ENCODE data around the gene TMPRSS13. TPM values are rescaled to one million over a fixed set of nuclear protein-coding genes. Genes with fewer than 3 reads are reported as not detected.
A peak's percentile ranks its signal among the peaks of the same experiment; 100 is the strongest.
"Not testable (repeated sequence)": the region's sequence is repeated elsewhere in the genome, so short reads cannot be mapped to it uniquely, and the experiment has no call there.

TMPRSS13 gene
- total RNA-seq, 1 donor from 2014 or later, result 1.9 TPM

DNA sequence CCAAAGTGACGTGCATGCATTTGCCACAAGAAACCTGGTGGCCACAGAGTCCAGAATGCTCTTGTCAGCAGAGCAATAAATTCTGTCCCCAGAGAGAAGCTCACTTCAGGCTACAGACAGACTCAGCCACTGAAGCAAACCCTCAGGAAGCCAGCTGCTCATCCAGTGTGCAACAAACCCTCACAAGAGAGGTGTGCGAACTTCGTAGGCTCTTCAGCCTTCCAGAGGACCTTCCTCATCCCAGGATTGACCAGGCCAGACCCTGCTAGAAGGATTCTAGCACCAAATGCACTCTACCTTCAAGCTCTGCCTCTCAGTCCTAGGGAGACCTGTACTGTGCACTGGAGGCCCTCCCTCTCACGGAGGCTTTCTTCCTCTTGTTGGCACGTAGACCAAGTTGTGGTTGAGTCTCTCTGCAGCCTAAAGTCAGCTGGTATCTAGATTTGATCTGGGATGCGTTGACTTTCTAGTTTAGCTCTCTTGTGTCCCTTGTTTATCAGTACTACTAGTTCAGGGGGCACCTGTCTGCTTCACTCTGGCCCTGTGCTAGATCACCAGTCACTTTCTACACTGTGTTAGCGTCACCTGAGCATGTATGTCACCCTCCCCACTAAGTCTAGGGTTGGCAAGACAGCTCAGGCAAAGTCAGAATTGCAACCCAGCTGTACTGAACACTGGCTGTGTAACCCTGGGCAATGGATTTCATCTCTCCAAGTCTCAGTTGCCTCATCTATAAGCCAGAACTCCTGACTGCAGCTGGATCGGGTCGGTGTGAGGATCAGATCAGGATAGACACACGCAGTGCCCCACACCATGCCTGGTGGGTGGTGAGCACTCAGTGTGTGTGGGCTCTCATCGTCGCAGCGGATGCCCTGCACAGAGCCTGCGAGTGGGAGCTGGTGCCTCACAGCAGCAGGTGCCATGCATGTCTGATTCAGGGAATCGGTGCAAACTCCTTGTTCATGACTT is 22.1 kb upstream of the TMPRSS13 start:
- DNase-seq (ENCODE audit: low spot score), result no peak

DNA sequence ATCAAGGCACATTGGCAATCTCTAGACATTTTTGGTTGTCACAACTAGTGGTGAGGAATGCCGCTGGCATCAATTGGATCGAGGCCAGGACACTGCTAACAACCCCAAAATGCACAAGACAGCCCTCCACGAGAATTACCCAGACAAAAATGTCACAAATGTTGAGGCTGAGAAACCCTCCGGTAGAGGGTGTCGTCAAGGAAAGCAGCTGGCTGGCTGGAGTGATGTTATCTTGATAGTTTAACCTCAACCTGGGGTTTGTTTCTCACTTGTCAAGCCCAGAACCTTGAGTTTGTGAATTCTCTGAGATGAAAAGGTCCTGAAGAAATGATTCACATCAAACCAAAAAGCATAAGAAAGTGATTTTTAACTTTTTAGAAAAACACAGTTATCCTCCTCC is 21.1 kb upstream of the TMPRSS13 start:
- DNase-seq (ENCODE audit: low spot score), result no peak

DNA sequence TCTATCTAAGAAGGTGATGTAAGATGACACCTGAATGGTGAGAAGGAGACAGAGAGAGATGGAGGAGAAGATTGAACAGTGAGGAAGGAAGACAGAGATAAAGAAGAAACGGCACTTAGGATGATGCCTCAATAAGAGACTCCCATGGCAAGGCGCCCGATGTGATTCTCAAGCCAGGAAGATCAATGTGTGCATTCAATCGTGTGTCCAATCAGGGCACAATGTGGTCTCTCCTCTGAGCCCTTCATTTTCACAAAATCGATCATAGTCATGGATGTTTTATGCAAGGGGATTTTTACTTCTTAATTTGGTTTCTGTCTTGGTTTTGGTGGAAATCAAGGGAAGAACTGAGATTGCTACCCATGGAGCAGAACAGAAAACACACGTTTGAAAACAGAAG is 19.9 kb upstream of the TMPRSS13 start:
- DNase-seq (ENCODE audit: low spot score), result no peak

DNA sequence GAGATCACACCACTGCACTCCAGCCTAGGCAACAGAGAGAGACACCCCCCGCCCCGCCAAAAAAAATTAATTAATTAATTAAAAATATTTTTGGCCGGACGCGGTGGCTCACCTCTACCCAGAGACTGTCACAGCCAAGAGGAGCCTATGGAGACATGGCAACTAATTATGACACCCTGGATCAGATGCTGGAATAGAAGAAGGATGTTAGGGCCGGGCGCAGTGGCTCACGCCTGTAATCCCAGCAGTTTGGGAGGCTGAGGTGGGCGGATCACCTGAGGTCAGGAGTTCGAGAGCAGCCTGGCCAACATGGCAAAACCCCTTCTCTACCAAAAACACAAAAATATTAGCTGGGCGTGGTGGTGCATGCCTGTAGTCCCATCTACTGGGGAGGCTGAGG is 19.3 kb upstream of the TMPRSS13 start:
- DNase-seq (ENCODE audit: low spot score), result not testable (repeated sequence)

DNA sequence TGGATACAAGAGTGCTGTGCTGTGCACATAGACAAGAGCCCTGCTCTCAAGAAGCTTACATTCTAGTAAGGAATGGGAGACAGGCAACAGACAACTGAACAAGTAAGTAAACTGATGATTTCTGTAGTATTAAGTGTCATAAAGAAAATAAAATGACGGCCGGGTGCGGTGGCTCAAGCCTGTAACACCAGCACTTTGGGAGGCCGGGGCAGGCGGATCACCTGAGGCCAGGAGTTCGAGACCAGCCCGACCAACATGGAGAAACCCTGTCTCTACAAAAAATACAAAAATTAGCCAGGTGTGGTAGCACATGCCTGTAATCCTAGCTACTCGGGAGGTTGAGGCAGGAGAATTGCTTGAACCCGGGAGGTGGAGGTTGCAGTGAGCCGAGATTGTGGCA is 18.5 kb upstream of the TMPRSS13 start:
- DNase-seq (ENCODE audit: low spot score), result not testable (repeated sequence)

DNA sequence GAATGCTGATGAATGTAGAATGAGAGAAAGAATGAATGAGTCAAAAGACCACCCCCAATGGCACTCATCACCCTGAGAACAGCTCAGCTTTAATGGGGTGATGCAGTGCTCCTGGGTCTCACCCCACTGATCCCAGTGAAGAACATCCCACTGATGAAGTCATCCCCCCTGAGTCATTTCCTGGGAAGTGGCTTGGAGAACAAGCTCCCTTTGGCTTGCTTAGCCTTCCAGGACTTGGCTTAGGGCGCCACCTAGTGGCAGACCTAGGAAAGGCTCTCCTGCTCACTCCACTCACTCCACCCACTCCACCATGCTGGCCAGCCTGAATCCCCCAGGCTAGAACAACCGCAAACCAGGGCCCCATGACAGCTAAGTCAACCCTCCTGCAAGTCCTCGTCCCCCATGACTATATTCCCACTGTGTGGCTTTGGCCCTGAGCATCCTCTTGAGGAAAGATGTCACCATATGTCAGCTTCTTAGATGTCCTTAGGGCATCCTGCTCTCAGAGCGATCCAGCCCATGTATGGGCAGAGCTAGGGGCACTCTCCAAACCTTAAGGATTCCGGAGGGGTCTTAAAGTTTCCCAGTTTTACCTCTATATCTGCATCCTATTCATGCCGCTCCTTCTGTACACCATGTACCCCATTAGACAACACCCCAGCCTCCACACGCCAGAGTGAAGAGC is 17.8 kb upstream of the TMPRSS13 start:
- DNase-seq (ENCODE audit: low spot score), result peak; percentile 92

DNA sequence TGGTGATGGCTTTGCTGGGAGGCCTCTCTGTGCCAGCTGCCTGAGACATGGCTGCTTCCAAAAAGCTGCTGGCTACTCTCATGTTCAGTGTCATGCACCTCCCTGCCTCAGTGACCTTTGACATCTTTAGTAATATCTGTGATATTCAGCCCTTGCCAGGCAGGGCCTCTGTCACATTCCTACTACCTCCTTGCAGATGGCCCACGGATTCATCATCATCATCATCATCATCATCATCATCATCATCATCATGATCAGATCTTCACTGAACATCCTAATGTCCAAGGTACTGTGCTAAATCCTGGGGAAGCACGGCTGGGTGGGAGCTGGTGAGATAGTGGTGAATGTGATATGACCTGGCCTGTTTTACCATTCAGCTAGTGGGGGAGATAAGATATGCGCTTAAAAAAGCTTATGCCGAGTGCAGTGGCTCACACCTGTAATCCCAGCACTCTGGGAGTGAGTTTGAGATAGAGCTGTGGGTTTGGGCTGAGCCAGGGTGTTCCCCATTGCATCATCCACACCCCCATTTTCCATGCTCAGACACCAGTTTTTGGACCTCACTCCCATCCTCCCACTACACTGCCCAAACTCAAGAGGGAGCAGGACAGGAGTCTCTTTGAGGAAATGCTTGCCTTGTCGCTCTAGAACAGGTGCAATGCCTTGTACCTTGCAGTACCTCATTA is 17.1 kb upstream of the TMPRSS13 start:
- no peak for DNase-seq (ENCODE audit: low spot score)

DNA sequence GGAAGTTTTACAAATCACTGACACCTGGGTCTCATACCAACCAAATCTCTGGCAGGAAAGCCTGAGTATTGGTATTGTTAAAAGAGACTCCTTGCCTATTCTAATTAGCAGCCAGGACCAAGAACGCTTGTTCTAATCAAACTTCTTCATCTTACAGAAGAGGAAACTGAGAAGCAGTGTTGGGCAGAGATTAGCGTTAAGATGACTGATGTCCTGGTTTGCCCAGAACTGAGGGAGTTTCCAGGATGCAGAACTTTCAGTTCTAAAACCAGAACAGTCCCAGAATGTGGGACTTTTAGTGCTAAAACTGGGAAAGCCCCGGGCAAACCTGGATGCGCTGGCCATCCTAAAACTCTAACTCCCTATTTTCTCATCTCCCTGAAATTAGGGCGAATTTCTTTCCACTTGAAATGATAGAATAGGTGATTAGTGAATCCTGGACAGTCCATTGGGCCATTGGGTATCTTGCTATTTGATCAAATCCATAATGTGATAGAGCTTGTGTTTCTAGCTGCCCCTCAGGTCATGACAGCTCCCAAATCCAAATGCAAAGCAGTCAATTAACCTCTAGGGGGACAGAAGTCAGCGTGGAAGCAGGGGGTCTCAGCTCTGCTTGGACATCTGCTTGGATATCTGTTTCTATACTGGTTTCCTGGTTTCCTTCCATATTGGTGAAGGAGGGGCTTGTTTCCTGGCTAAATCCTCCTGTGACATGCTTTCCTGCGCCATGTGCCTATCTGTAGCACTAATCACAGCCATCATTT is 16.0 kb upstream of the TMPRSS13 start:
- DNase-seq (ENCODE audit: low spot score), result no peak

DNA sequence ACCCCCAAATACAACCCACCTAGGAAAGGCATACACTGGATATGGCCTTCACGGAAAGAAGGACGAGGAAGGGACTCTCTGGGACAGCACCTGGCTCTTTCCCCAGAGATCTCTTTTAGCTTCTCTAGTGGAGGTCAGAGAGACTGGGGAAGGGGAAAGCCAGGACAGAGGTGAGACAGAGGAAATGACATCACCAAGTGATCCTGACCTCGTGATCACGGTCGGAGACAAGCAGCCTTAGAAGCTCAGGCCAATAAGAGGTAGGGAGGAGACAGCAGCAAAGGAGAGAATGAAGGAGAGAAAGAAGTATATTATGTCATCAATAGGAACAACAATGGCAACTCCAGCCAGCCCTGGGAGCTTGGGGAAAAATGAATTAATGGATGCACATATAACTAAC is 15.4 kb upstream of the TMPRSS13 start:
- DNase-seq (ENCODE audit: low spot score), result no peak

DNA sequence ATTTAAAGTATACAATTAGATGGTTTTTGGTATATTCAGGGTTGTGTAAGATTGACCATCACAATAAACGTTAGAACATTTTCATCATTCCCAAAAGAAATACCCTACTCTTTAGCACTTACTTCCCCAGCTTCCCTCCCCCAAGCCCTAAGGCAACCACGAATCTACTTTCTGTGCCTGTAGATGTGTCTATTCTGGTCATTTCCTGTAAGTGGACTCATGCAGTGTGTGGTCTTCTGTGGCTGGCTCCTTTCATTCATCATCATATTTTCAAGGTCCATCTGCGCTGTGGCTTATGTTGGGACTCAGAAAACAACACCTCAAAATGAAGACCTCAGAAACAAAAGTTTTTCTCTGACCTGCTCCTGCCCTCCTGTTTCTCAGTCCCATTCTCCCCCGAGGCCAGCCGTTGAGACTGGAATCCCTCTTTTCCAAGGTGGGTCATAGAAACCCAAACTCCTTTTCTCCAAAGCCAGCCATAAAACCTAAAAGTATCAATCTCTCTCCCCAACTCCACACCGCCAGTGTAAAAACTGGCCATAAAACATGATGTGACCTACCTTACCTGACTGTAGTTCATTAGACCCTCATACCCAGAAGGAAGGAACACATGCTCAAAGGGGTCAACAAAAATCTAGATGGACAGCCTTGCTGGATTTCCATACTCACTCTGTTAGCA is 12.9 kb upstream of the TMPRSS13 start:
- no peak for DNase-seq (ENCODE audit: low spot score)

DNA sequence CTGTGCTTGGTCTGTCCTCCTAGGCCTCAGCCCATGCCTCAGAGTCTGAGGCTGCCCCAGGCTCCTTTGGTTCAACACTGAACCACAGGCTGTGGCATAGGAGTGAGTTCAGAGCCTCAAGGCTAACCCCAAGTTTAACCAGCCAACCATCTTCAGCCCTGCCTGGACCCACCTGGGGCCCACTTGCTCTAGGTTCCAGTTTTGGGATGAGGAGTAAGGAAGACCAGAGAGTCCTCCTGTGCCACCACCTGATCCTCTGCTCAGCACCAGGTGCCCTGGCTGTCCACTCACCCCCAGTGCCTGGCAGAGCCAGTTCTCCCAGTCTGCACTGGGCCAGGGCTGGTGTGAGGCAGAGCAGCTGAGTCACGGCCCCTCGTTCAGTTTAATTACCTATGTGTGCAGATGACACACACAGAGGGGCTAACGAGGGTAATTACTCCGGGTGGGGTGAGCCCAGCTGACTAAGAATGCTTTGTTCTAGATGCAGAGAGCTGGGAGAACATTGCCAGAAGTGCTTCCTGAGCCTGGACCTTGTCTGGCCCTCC is 12.0 kb upstream of the TMPRSS13 start:
- no peak for DNase-seq (ENCODE audit: low spot score)

DNA sequence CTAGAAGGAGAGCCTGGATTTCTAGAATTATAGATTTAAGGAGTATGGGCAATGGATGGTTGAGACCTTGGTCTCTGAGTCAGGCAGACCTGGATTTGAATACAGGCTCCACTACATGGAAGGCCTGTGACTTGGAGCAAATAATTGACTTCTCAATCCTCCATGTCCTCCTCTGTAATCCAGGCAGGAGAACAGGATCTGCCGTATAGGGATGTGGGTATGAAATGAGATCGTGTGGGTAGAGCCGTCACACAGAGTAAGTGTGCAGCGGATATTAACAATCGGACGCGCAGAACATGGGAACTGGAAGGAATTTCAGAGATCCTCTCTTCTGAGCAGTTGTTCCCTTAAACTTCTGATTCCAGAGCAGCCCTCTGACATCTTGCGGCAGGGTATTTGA is 11.5 kb upstream of the TMPRSS13 start:
- DNase-seq (ENCODE audit: low spot score), result no peak

DNA sequence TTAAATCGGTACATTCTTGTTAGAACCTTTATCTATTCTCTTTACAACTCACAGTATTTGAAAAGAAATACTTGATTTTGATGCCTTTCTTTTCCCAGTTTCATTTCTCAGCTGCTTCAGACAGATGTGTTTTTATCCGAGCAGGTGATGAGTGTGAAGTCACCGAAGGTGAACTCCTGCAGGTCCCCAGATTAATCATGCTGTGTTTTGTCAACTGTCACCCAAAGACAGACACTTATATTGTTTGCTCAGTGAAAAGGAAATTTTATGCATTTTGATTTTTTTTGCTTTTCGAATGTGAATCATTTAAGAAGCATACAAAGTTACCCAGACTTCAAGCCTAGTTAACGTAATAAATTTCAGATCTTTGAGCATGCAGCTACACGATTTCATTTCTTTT is 7.8 kb upstream of the TMPRSS13 start:
- no peak for DNase-seq (ENCODE audit: low spot score)

DNA sequence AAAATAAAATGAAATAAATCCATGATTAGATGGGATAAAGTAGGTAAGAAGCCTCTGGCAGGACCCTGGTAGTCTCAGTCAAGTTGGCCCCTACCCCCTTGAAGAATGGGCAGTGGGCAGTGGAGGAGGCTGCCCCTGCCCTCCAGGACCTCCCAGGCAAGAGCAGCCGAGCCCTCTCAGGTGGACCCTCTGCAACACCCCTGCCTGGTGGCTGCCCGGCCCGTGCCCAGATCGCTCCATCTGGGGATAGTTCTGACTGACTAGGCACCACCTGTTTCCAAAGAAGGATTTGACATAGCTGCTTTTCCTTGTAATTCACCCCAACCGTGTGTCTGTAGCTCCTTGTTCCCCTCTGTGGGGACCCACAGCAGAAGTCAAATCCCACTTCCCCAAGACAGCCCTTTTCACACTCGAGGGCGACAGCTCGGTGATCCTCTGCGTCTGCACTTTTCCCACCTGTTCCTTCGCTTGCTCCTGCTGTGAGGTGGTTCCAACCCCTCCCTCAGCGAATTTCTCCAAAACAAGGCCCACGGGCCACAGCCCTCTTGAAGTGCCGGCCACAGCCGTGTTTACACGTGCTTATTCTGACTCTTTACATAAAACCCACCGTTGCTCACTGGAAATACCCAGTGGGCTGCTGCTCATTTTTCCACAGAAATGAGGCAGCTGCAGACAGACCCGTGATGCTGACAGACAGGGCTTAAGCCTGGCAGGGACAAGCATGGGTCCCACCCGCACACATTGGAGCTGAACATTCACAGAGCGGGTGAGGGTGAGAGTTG is 5.5 kb upstream of the TMPRSS13 start:
- no peak for DNase-seq (ENCODE audit: low spot score)

DNA sequence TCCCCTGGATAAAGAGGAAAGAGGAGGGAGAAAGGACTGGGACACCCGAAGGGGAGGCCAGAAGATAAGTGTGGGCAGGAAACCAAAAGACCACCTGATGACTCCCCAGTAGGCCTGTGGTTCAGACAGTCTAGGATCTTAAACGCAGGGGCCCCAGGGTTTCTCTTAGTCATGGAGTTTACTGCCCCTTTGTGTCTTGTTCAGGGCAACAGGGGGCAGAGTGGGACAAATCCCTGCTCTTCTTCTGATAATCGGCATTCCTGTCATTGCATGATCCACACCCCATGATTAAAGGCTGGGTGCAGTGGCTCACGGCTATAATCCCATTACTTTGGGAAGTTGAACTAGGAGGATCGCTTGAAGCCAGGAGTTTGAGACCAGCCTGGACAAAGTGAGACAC is 4.7 kb upstream of the TMPRSS13 start:
- no peak for DNase-seq (ENCODE audit: low spot score)

DNA sequence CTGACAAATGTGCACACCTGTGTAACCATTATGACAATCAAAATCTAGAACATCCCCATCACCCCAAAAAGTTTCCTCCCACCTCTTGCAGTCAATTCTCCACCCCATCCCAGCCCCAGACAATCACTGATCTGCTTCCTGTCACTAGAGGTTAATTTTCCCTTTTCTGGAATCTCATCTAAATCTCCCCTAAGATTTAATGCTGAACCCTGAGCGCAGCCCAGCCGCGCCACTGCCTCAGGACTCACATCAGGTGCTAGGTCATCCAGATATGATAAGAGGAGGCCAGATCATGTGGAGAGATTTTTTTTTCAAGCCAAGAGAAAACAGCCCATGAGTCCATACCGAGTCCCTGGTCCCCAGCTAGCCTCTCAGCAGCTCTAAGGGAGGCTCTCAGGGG is 4.3 kb upstream of the TMPRSS13 start:
- DNase-seq (ENCODE audit: low spot score), result no peak

DNA sequence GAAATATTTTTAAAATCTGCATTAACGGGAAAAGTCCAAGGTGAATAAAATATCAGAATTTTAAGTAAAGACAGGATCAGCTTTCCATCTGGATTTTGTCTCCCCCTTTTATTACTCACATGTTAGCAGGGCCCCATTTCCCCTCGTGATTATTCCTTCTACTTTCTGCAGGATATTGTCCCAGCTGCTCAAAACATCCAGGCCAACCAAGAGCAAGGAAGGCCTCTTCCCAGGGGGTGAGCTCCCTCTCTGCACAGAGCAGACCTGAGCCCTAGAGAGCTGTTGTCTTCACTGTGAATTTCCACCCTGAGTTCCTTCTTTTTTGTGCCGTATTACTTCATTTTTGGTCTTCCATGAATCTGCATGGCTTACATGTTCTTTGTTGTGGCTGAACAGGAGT is 3.7 kb upstream of the TMPRSS13 start:
- no peak for DNase-seq (ENCODE audit: low spot score)

DNA sequence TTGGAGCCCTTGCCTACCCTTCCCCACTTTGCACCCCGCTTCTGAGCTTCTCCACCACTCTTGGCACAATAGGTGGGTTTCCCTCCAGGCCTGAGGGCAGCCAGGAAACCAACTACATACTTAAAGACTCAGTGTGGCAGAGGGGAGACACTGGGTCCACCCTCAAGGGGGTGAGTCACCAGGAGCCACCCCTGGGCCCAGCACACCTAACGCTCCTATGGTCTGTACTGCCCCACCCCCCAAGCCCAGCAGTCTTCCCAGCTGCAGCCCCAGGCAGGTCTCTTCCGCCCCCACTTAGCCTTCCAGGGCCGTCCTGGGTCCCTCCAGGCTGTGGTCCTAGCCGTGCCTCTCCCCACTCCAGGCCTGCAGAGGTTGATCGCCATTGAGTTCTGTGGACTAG is 3.2 kb upstream of the TMPRSS13 start:
- no peak for DNase-seq (ENCODE audit: low spot score)

DNA sequence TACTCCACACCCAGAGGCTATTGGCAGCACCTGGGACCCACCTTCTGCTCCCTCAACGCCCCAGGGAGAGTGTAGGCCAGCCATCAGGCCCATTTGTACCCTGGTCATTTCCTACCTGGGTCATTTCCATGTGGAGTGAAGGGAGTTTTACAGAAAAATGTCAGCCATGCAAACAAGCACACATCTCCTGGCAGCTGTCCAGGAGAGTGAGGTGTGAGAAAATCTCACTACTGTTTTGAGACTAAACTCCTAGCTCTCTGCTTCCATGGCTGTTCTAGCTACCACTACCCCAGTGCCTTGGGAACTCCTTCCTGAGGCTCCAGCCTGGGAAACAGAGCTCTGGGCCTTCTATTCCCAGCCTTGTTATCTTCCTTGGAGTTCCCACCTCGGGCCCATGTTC is 2.8 kb upstream of the TMPRSS13 start:
- DNase-seq (ENCODE audit: low spot score), result no peak

DNA sequence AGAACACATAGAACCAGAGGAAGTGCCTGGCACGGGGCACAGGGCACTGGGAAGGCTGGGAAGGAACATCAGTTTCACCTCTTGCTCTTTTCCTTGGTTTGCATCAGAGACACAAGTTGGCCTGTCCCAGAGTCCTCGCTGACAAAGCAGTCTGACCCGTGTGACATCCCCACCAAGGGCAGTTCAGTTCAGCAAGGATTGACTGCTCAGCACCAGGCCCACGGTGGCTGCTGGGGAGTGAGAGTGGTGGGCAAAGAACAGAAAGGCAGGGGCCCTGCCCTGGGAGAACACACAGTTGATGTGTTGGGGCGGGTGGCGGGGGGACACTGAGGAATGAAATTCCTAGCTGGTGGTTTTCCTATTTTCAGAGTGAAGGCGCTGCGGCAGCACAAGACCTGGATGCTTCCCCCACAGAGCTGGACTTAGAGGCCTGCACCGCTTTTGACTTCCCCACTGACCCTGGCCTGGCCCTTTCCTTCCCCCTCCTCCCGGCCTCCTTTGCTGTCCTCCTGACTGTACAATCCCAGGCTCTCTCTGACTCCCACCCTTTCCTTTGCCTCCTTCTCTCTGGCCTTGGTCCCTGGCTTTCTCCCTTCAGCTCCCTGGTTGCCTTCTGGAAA is 2.2 kb upstream of the TMPRSS13 start:
- no peak for DNase-seq (ENCODE audit: low spot score)
